ENCODE results near the gene SERPING1.
"Not testable (repeated sequence)": the region's sequence is repeated elsewhere in the genome, so short reads cannot be mapped to it uniquely, and the experiment has no call there.

DNA sequence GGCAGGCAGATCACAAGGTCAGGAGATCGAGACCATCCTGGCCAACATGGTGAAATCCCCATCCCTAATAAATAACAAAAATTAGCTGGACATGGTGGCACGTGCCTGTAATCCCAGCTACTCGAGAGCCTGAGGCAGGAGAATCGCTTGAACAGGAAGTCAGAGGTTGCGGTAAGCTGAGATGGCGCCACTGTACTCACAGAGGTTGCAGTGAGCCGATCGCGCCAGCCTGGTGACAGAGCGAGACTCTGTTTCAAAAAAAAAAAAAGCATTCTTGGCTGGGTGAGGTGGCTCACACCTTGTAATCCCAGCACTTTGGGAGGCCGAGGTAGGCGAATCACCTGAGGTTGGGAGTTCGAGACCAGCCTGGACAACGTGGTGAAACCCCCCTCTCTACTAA, 54.7 kb downstream of the SERPING1 start:
- not testable (repeated sequence) for TF ChIP-seq EZH2 (IDR thresholded peaks at IDR 0.05; ENCODE audit: borderline replicate concordance, insufficient read depth, low read length, poor library complexity, severe bottlenecking); TAF1 (IDR thresholded peaks at IDR 0.05; ENCODE audit: low read depth); EP300 (conservative IDR thresholded peaks at IDR 0.05; ENCODE audit: poor library complexity, severe bottlenecking); POLR2AphosphoS5 (IDR thresholded peaks at IDR 0.05); RAD21 (conservative IDR thresholded peaks at IDR 0.05); MXI1 (conservative IDR thresholded peaks at IDR 0.05; ENCODE audit: poor library complexity, severe bottlenecking)
- TF ChIP-seq, protein P1, sequence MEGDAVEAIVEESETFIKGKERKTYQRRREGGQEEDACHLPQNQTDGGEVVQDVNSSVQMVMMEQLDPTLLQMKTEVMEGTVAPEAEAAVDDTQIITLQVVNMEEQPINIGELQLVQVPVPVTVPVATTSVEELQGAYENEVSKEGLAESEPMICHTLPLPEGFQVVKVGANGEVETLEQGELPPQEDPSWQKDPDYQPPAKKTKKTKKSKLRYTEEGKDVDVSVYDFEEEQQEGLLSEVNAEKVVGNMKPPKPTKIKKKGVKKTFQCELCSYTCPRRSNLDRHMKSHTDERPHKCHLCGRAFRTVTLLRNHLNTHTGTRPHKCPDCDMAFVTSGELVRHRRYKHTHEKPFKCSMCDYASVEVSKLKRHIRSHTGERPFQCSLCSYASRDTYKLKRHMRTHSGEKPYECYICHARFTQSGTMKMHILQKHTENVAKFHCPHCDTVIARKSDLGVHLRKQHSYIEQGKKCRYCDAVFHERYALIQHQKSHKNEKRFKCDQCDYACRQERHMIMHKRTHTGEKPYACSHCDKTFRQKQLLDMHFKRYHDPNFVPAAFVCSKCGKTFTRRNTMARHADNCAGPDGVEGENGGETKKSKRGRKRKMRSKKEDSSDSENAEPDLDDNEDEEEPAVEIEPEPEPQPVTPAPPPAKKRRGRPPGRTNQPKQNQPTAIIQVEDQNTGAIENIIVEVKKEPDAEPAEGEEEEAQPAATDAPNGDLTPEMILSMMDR (IDR thresholded peaks at IDR 0.05; ENCODE audit: poor library complexity, severe bottlenecking), result not testable (repeated sequence)
- TF ChIP-seq, protein P2, sequence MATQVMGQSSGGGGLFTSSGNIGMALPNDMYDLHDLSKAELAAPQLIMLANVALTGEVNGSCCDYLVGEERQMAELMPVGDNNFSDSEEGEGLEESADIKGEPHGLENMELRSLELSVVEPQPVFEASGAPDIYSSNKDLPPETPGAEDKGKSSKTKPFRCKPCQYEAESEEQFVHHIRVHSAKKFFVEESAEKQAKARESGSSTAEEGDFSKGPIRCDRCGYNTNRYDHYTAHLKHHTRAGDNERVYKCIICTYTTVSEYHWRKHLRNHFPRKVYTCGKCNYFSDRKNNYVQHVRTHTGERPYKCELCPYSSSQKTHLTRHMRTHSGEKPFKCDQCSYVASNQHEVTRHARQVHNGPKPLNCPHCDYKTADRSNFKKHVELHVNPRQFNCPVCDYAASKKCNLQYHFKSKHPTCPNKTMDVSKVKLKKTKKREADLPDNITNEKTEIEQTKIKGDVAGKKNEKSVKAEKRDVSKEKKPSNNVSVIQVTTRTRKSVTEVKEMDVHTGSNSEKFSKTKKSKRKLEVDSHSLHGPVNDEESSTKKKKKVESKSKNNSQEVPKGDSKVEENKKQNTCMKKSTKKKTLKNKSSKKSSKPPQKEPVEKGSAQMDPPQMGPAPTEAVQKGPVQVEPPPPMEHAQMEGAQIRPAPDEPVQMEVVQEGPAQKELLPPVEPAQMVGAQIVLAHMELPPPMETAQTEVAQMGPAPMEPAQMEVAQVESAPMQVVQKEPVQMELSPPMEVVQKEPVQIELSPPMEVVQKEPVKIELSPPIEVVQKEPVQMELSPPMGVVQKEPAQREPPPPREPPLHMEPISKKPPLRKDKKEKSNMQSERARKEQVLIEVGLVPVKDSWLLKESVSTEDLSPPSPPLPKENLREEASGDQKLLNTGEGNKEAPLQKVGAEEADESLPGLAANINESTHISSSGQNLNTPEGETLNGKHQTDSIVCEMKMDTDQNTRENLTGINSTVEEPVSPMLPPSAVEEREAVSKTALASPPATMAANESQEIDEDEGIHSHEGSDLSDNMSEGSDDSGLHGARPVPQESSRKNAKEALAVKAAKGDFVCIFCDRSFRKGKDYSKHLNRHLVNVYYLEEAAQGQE (IDR thresholded peaks at IDR 0.05; ENCODE audit: borderline replicate concordance), result not testable (repeated sequence)
